ENCODE results near the gene COL21A1. TPM values are rescaled to one million over a fixed set of nuclear protein-coding genes. Genes with fewer than 3 reads are reported as not detected.

COL21A1 gene
- total RNA-seq, 1 donor from 2014 or later, result 16.8 TPM

- TF ChIP-seq CTCF (IDR thresholded peaks at IDR 0.05; ENCODE audit: unreplicated experiment), result no peak
- Mint-ChIP-seq H3K27ac (no peak overlapping the region), H3K27me3 (no peaks in the 10 kb centered on the region), H3K4me3 (ENCODE audit: low read depth) (no peak overlapping the region), H3K9me3 (ENCODE audit: low read depth) (peaks cover 9% of the 10 kb centered on the region), H3K4me1 (ENCODE audit: low read depth) (peaks cover 8% of the 10 kb centered on the region), H3K36me3 (ENCODE audit: insufficient read depth) (peaks cover 5% of the 10 kb centered on the region)
- DNase-seq (ENCODE audit: low spot score, unreplicated experiment), result no peak
These were observed 88.8 kb downstream of the COL21A1 start for GRCh38 chr6:56158571-56158970.

GRCh38 chr6:56156643-56157042, 90.7 kb downstream of the COL21A1 start:
- Mint-ChIP-seq H3K4me1 (ENCODE audit: low read depth) (peaks cover 8% of the 10 kb centered on the region), H3K9me3 (ENCODE audit: low read depth) (peaks cover 14% of the 10 kb centered on the region), H3K27me3 (no peaks in the 10 kb centered on the region), H3K36me3 (ENCODE audit: insufficient read depth) (peaks cover 6% of the 10 kb centered on the region), H3K4me3 (ENCODE audit: low read depth) (no peak overlapping the region), H3K27ac (no peak overlapping the region)
- TF ChIP-seq CTCF (IDR thresholded peaks at IDR 0.05; ENCODE audit: unreplicated experiment), result no peak
- no peak for DNase-seq (ENCODE audit: low spot score, unreplicated experiment)

GRCh38 chr6:56155634-56156141, 91.7 kb downstream of the COL21A1 start:
- Mint-ChIP-seq H3K9me3 (ENCODE audit: low read depth) (peaks cover 14% of the 10 kb centered on the region), H3K4me1 (ENCODE audit: low read depth) (peaks cover 8% of the 10 kb centered on the region), H3K36me3 (ENCODE audit: insufficient read depth) (peaks cover 6% of the 10 kb centered on the region), H3K27me3 (no peaks in the 10 kb centered on the region), H3K27ac (no peak overlapping the region), H3K4me3 (ENCODE audit: low read depth) (no peak overlapping the region)
- TF ChIP-seq CTCF (IDR thresholded peaks at IDR 0.05; ENCODE audit: unreplicated experiment), result no peak
- DNase-seq (ENCODE audit: low spot score, unreplicated experiment), result no peak

GRCh38 chr6:56154076-56154475, 93.3 kb downstream of the COL21A1 start:
- H3K27me3 Mint-ChIP-seq, result no peaks in the 10 kb centered on the region
- no peak overlapping the region for H3K27ac Mint-ChIP-seq
- DNase-seq (ENCODE audit: low spot score, unreplicated experiment), result no peak
- no peak for TF ChIP-seq CTCF (IDR thresholded peaks at IDR 0.05; ENCODE audit: unreplicated experiment)
- H3K4me3 Mint-ChIP-seq (ENCODE audit: low read depth), result no peak overlapping the region
- peaks cover 8% of the 10 kb centered on the region for H3K4me1 Mint-ChIP-seq (ENCODE audit: low read depth)
- H3K9me3 Mint-ChIP-seq (ENCODE audit: low read depth), result peaks cover 14% of the 10 kb centered on the region
- peaks cover 6% of the 10 kb centered on the region for H3K36me3 Mint-ChIP-seq (ENCODE audit: insufficient read depth)

GRCh38 chr6:56152611-56153010, 94.8 kb downstream of the COL21A1 start:
- Mint-ChIP-seq H3K27ac (no peak overlapping the region), H3K27me3 (no peaks in the 10 kb centered on the region), H3K4me3 (ENCODE audit: low read depth) (no peak overlapping the region), H3K36me3 (ENCODE audit: insufficient read depth) (peaks cover 6% of the 10 kb centered on the region), H3K9me3 (ENCODE audit: low read depth) (peaks cover 14% of the 10 kb centered on the region), H3K4me1 (ENCODE audit: low read depth) (peaks cover 8% of the 10 kb centered on the region)
- TF ChIP-seq CTCF (IDR thresholded peaks at IDR 0.05; ENCODE audit: unreplicated experiment), result no peak
- DNase-seq (ENCODE audit: low spot score, unreplicated experiment), result no peak

Data from progenitor cell of endocrine pancreas (in vitro differentiated cells).